ENCODE measurements around the gene FAM200C. TPM values are rescaled to one million over a fixed set of nuclear protein-coding genes. Genes with fewer than 3 reads are reported as not detected.

Gene FAM200C
- total and polyA plus RNA-seq, 2 donors (not counting 1 experiment from before 2014, with no cell fraction given), result 0.28 to 1.3 TPM

DNA sequence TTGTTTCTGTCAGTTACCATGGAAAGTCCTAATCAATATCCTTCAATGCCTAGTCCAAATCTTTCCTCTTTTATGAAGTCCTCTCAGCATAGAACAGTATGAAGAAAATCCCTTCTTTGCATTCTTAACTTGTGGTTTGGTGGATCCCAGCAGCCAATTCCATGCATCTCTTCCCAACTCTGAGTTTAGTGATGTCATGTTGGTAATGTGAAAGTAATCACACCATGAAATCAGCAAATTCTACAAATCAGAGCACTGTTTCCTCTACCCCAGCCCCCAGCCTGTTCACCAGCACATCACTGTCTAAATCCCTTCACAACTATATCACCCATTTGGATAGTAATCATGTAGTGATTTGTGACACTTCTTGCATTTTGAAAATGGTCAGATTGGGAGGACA, 24.7 kb downstream of the FAM200C start:
- no peak overlapping the region for H3K4me3 ChIP-seq (ENCODE audit: control extremely low read depth in 1 of 5, extremely low read depth in 1 of 5, insufficient read depth in 1 of 5, low read depth in 2 of 5, low read length in 4 of 5)
- ChIA-PET POLR2A (no interaction called here), CTCF (no interaction called here)
- ATAC-seq (ENCODE audit: low read depth) (no peak), DNase-seq (no peak)
- no peak overlapping the region for H3K9ac ChIP-seq (ENCODE audit: low read length)
- peaks cover 0 to 23% (median 12%) of the 10 kb centered on the region in 4 experiments for H3K27me3 ChIP-seq (replicated peaks in 1 of 4; ENCODE audit: control extremely low read depth in 1 of 4, control insufficient read depth in 3 of 4, insufficient read depth in 4 of 4, low read length in 3 of 4)
- H2AFZ ChIP-seq (ENCODE audit: insufficient read depth, low read depth, low read length, poor library complexity, severe bottlenecking), result no peak overlapping the region
- Mint-ChIP-seq H3K27ac (no peak overlapping the region), H3K27me3 (peaks cover 54% of the 10 kb centered on the region), H3K4me3 (no peak overlapping the region), H3K4me1 (peaks cover 6% of the 10 kb centered on the region), H3K9me3 (ENCODE audit: insufficient read depth) (no peaks in the 10 kb centered on the region)
- H3K36me3 ChIP-seq (replicated peaks in 1 of 2; ENCODE audit: control extremely low read depth in 1 of 2, control insufficient read depth in 1 of 2, extremely low read depth in 1 of 2, insufficient read depth in 2 of 2, low read length in 1 of 2), result no peaks in the 10 kb centered on the region
- H3K9me3 ChIP-seq (ENCODE audit: control extremely low read depth in 1 of 3, control insufficient read depth in 2 of 3, insufficient read depth in 1 of 3, low read length in 2 of 3), result no peaks in the 10 kb centered on the region
- no peaks in the 10 kb centered on the region for H4K20me1 ChIP-seq (ENCODE audit: control insufficient read depth, insufficient read depth, low read length, poor library complexity, severe bottlenecking)
- H3K27ac ChIP-seq (ENCODE audit: low read length in 2 of 2), result no peak overlapping the region
- H3K79me2 ChIP-seq (ENCODE audit: control insufficient read depth, insufficient read depth, low read length), result no peaks in the 10 kb centered on the region
- TF ChIP-seq, protein P1, sequence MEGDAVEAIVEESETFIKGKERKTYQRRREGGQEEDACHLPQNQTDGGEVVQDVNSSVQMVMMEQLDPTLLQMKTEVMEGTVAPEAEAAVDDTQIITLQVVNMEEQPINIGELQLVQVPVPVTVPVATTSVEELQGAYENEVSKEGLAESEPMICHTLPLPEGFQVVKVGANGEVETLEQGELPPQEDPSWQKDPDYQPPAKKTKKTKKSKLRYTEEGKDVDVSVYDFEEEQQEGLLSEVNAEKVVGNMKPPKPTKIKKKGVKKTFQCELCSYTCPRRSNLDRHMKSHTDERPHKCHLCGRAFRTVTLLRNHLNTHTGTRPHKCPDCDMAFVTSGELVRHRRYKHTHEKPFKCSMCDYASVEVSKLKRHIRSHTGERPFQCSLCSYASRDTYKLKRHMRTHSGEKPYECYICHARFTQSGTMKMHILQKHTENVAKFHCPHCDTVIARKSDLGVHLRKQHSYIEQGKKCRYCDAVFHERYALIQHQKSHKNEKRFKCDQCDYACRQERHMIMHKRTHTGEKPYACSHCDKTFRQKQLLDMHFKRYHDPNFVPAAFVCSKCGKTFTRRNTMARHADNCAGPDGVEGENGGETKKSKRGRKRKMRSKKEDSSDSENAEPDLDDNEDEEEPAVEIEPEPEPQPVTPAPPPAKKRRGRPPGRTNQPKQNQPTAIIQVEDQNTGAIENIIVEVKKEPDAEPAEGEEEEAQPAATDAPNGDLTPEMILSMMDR (IDR thresholded peaks at IDR 0.05), result no peak
- TF ChIP-seq EZH2 (IDR thresholded peaks at IDR 0.05; ENCODE audit: borderline replicate concordance, insufficient read depth, low read depth, low read length, poor library complexity, severe bottlenecking), result no peak
- H3K4me1 ChIP-seq (ENCODE audit: control insufficient read depth in 2 of 2, insufficient read depth in 2 of 2, low read length in 2 of 2), result peaks cover 3 to 6% of the 10 kb centered on the region in 2 donors
- intact Hi-C loops (cut with micrococcal nuclease), result no loop called here
- H3K4me2 ChIP-seq (replicated peaks; ENCODE audit: low read depth, low read length, poor library complexity, severe bottlenecking), result no peak overlapping the region

DNA sequence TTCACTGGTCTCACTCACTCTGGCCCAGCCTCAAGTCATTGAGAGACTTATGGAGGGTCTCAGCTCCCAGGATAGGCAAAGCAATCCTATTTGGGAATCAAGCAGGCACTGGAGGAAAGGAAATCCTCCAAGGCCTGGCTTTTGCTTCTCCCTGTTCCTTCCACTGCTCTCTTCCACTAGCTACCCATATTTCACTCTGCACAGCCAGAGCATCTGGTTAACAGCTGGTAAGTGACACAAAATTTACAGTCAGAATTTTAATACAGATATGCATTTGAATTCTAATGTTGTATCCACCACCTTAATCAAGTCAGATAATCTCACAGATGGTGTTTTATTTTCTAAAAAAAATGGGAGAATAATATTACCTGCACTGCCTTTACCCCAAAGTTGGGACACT, 28.6 kb downstream of the FAM200C start:
- TF ChIP-seq, protein P1 (IDR thresholded peaks at IDR 0.05), result no peak
- no peak for TF ChIP-seq EZH2 (IDR thresholded peaks at IDR 0.05; ENCODE audit: borderline replicate concordance, insufficient read depth, low read depth, low read length, poor library complexity, severe bottlenecking)
- Histone ChIP-seq H3K4me3 (ENCODE audit: control extremely low read depth in 1 of 5, extremely low read depth in 1 of 5, insufficient read depth in 1 of 5, low read depth in 2 of 5, low read length in 4 of 5) (no peak overlapping the region), H3K4me2 (replicated peaks; ENCODE audit: low read depth, low read length, poor library complexity, severe bottlenecking) (no peak overlapping the region), H3K27me3 (replicated peaks in 1 of 4; ENCODE audit: control extremely low read depth in 1 of 4, control insufficient read depth in 3 of 4, insufficient read depth in 4 of 4, low read length in 3 of 4) (peaks cover 0 to 48% (median 31%) of the 10 kb centered on the region in 4 experiments), H2AFZ (ENCODE audit: insufficient read depth, low read depth, low read length, poor library complexity, severe bottlenecking) (no peak overlapping the region), H3K79me2 (ENCODE audit: control insufficient read depth, insufficient read depth, low read length) (no peaks in the 10 kb centered on the region), H3K9me3 (ENCODE audit: control extremely low read depth in 1 of 3, control insufficient read depth in 2 of 3, insufficient read depth in 1 of 3, low read length in 2 of 3) (no peaks in the 10 kb centered on the region), H3K36me3 (replicated peaks in 1 of 2; ENCODE audit: control extremely low read depth in 1 of 2, control insufficient read depth in 1 of 2, extremely low read depth in 1 of 2, insufficient read depth in 2 of 2, low read length in 1 of 2) (no peaks in the 10 kb centered on the region), H3K9ac (ENCODE audit: low read length) (no peak overlapping the region), H3K4me1 (ENCODE audit: control insufficient read depth in 2 of 2, insufficient read depth in 2 of 2, low read length in 2 of 2) (peaks cover 11 to 15% of the 10 kb centered on the region in 2 donors), H3K27ac (ENCODE audit: low read length in 2 of 2) (no peak overlapping the region), H4K20me1 (ENCODE audit: control insufficient read depth, insufficient read depth, low read length, poor library complexity, severe bottlenecking) (no peaks in the 10 kb centered on the region)
- Mint-ChIP-seq H3K9me3 (ENCODE audit: insufficient read depth) (no peaks in the 10 kb centered on the region), H3K4me1 (peaks cover 14% of the 10 kb centered on the region), H3K4me3 (peak overlapping the region; percentile 84), H3K27ac (no peak overlapping the region), H3K27me3 (peaks cover 66% of the 10 kb centered on the region)
- ChIA-PET POLR2A (no interaction called here), CTCF (interaction anchor here (0.8 to 1.8 kb wide), 2 partner anchors 18 to 26 kb away, joined by 3 read pairs; no protein-coding TSS in a partner anchor)
- no peak for ATAC-seq (ENCODE audit: low read depth)
- intact Hi-C loops (cut with micrococcal nuclease), result no loop called here
- DNase-seq, result no peak

Measured in B cell (primary cell).